HK-2 (cell line): Measurements from ENCODE around the gene DCUN1D2.

Experiments
- DNase-seq: peaks from one replicate; pipeline ENCODE4 v3.0.0-alpha.2; 2018; ENCODE audit not compliant: unreplicated experiment

DCUN1D2 gene

GRCh38 chr13:113407531-113408393, 82.7 kb downstream of the DCUN1D2 start:
- no peak for DNase-seq

- DNase-seq: no peak
Measured at GRCh38 chr13:113407103-113407530, 83.4 kb downstream of the DCUN1D2 start.

DNA sequence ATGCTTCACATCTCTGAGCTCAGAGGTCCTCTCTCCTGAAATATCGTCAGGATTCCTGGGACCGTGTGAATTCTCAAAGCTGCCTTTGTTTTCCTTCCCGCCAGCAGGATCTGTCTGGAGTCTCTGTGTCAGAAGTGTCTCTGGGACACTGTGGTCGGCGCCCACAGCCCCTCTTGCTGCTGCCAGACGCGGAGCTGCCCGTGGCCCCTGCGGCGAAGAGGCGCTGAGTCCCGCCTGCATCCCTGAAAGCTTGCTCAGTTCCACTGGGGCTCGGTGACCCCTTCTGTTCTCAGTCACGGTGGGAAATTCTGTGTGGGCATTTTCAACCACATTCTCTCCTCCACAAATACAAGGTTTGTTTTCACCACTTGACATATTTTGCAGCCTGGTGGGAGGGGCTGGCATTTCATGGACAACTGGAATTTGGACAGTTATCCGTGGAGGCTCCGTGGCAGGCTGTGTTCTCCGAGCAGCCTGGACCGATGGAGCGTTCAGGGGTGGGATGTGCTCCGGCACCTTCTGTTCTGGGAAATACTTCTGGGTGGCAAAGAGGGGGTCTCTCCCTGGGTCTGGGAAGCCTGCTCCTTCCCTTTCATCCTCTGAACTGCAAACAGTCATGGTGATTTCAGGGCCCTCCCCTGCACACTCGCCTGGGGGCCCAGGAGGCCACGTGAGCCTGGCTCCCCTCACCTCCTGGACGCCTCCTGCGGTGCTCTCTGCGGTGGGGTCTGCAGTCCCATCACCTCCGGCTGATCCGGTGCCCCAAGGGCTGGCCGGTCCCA, 84.0 kb downstream of the DCUN1D2 start:
- DNase-seq: no peak
